ENCODE results near the gene KDR. TPM values are rescaled to one million over a fixed set of nuclear protein-coding genes. Genes with fewer than 3 reads are reported as not detected.

Gene KDR
- total RNA-seq, 8 experiments from 2014 or later, result 0.09 to 28.5 (median 1.0) TPM

- ATAC-seq (replicated peaks in 6 of 8), result peak; percentile 45 to 99 (median 88)
- H3K4me1 ChIP-seq (replicated peaks in 1 of 2), result peaks cover 14 to 25% of the 10 kb centered on the region in 2 donors
- H3K4me3 ChIP-seq, result no peak overlapping the region
- no peak overlapping the region for H3K27ac ChIP-seq
- WGBS, 10 experiments, result 0 to 100% (median 54%) methylated on average over 1 to 5 of the region's 8 CpGs
- in situ Hi-C loops (cut with MboI; ENCODE audit: low pct_unique_long_range_greater_than_20kb in 2 of 9, low sequenced_read_pairs in 9 of 9, unreplicated experiment in 9 of 9), result no loop called here
Measured at GRCh38 chr4:55087009-55087912, 38.1 kb downstream of the KDR start.

GRCh38 chr4:55086578-55086977 lies 38.8 kb downstream of the KDR start:
- ATAC-seq (replicated peaks in 6 of 8), result peak in 6 of 8 experiments; percentile 32 to 73 (median 46)
- H3K4me1 ChIP-seq (replicated peaks in 1 of 2), result peaks cover 14 to 25% of the 10 kb centered on the region in 2 donors
- no peak overlapping the region for H3K27ac ChIP-seq
- in situ Hi-C loops (cut with MboI; ENCODE audit: low pct_unique_long_range_greater_than_20kb in 2 of 9, low sequenced_read_pairs in 9 of 9, unreplicated experiment in 9 of 9), result no loop called here
- H3K4me3 ChIP-seq, result no peak overlapping the region
- 0 to 100% (median 83%) methylated on average over 1 to 4 of the region's 6 CpGs; no CpG with 5 or more reads in 3 of the 10 experiments for WGBS, 10 experiments

- Histone ChIP-seq H3K4me3 (no peak overlapping the region), H3K27ac (no peak overlapping the region), H3K4me1 (replicated peaks in 1 of 2) (peaks cover 14 to 25% of the 10 kb centered on the region in 2 donors)
- no peak for ATAC-seq (replicated peaks in 6 of 8)
- 92 to 100% (median 100%) methylated on average over 1 to 4 of the region's 4 CpGs; no CpG with 5 or more reads in 3 of the 10 experiments for WGBS, 10 experiments
- in situ Hi-C loops (cut with MboI; ENCODE audit: low pct_unique_long_range_greater_than_20kb in 2 of 9, low sequenced_read_pairs in 9 of 9, unreplicated experiment in 9 of 9), result no loop called here
Measured at GRCh38 chr4:55083735-55084134, 41.7 kb downstream of the KDR start.

- Histone ChIP-seq H3K4me1 (replicated peaks in 1 of 2) (peaks cover 12 to 25% of the 10 kb centered on the region in 2 donors), H3K4me3 (no peak overlapping the region), H3K27ac (no peak overlapping the region)
- in situ Hi-C loops (cut with MboI; ENCODE audit: low pct_unique_long_range_greater_than_20kb in 2 of 9, low sequenced_read_pairs in 9 of 9, unreplicated experiment in 9 of 9), result no loop called here
- no peak for ATAC-seq (replicated peaks in 6 of 8)
- WGBS, 10 experiments, result 8 to 100% (median 69%) methylated on average over 1 to 2 of the region's 2 CpGs; no CpG with 5 or more reads in 4 of the 10 experiments
Measured at GRCh38 chr4:55082756-55083155, 42.6 kb downstream of the KDR start.

GRCh38 chr4:55080174-55080865 lies 45.1 kb downstream of the KDR start:
- Histone ChIP-seq H3K4me1 (replicated peaks in 1 of 2) (peaks cover 0 to 3% of the 10 kb centered on the region in 2 donors), H3K27ac (no peak overlapping the region), H3K4me3 (no peak overlapping the region)
- ATAC-seq (replicated peaks in 6 of 8), result peak in 2 of 8 experiments; percentile 13 to 17
- in situ Hi-C loops (cut with MboI; ENCODE audit: low pct_unique_long_range_greater_than_20kb in 2 of 9, low sequenced_read_pairs in 9 of 9, unreplicated experiment in 9 of 9), result no loop called here
- 20 to 96% (median 85%) methylated on average over 1 to 9 of the region's 9 CpGs for WGBS, 10 experiments

- H3K27ac ChIP-seq, result no peak overlapping the region
- WGBS, 10 experiments, result 10 to 90% (median 69%) methylated on average over 2 to 12 of the region's 14 CpGs; no CpG with 5 or more reads in 2 of the 10 experiments
- ATAC-seq (replicated peaks in 6 of 8), result peak in 1 of 8 experiments; percentile 58
- H3K4me1 ChIP-seq (replicated peaks in 1 of 2), result no peaks in the 10 kb centered on the region
- in situ Hi-C loops (cut with MboI; ENCODE audit: low pct_unique_long_range_greater_than_20kb in 2 of 9, low sequenced_read_pairs in 9 of 9, unreplicated experiment in 9 of 9), result no loop called here
- no peak overlapping the region for H3K4me3 ChIP-seq
Measured at GRCh38 chr4:55079451-55080173, 45.8 kb downstream of the KDR start.

- Histone ChIP-seq H3K4me1 (replicated peaks in 1 of 2) (no peaks in the 10 kb centered on the region), H3K27ac (no peak overlapping the region), H3K4me3 (no peak overlapping the region)
- WGBS, 10 experiments, result 11 to 100% (median 79%) methylated on average over 1 to 7 of the region's 8 CpGs; no CpG with 5 or more reads in 3 of the 10 experiments
- in situ Hi-C loops (cut with MboI; ENCODE audit: low pct_unique_long_range_greater_than_20kb in 2 of 9, low sequenced_read_pairs in 9 of 9, unreplicated experiment in 9 of 9), result no loop called here
- ATAC-seq (replicated peaks in 6 of 8), result peak in 1 of 8 experiments; percentile 80
Measured at GRCh38 chr4:55078987-55079386, 46.4 kb downstream of the KDR start.

- Histone ChIP-seq H3K4me1 (replicated peaks in 1 of 2) (no peaks in the 10 kb centered on the region), H3K27ac (no peak overlapping the region), H3K4me3 (no peak overlapping the region)
- no peak for ATAC-seq (replicated peaks in 6 of 8)
- in situ Hi-C loops (cut with MboI; ENCODE audit: low pct_unique_long_range_greater_than_20kb in 2 of 9, low sequenced_read_pairs in 9 of 9, unreplicated experiment in 9 of 9), result no loop called here
- WGBS, 10 experiments, result no CpG with 5 or more reads among the region's 2 CpGs
Measured at GRCh38 chr4:55077577-55077976, 47.8 kb downstream of the KDR start.

- 20 to 100% (median 59%) methylated on average over 2 to 5 of the region's 5 CpGs; no CpG with 5 or more reads in 1 of the 10 experiments for WGBS, 10 experiments
Measured at GRCh38 chr4:55075823-55076716, 49.3 kb downstream of the KDR start.

GRCh38 chr4:55075376-55075775 lies 50.0 kb downstream of the KDR start:
- ATAC-seq (replicated peaks in 6 of 8), result no peak
- Histone ChIP-seq H3K27ac (no peak overlapping the region), H3K4me1 (replicated peaks in 1 of 2) (no peaks in the 10 kb centered on the region), H3K4me3 (no peak overlapping the region)
- in situ Hi-C loops (cut with MboI; ENCODE audit: low pct_unique_long_range_greater_than_20kb in 2 of 9, low sequenced_read_pairs in 9 of 9, unreplicated experiment in 9 of 9), result no loop called here
- WGBS, 10 experiments, result 38 to 100% (median 90%) methylated on average over 1 to 3 of the region's 3 CpGs

More at GRCh38 chr4:55075823-55076716, 49.3 kb downstream of the KDR start:
- peak in 1 of 8 experiments; percentile 63 for ATAC-seq (replicated peaks in 6 of 8)
- Histone ChIP-seq H3K27ac (no peak overlapping the region), H3K4me3 (no peak overlapping the region), H3K4me1 (replicated peaks in 1 of 2) (no peaks in the 10 kb centered on the region)
- in situ Hi-C loops (cut with MboI; ENCODE audit: low pct_unique_long_range_greater_than_20kb in 2 of 9, low sequenced_read_pairs in 9 of 9, unreplicated experiment in 9 of 9), result no loop called here

- in situ Hi-C loops (cut with MboI; ENCODE audit: low pct_unique_long_range_greater_than_20kb in 2 of 9, low sequenced_read_pairs in 9 of 9, unreplicated experiment in 9 of 9), result no loop called here
- WGBS, 10 experiments, result 14 to 89% (median 63%) methylated on average over 1 to 5 of the region's 5 CpGs; no CpG with 5 or more reads in 1 of the 10 experiments
- H3K27ac ChIP-seq, result no peak overlapping the region
- no peaks in the 10 kb centered on the region for H3K4me1 ChIP-seq (replicated peaks in 1 of 2)
- H3K4me3 ChIP-seq, result no peak overlapping the region
- ATAC-seq (replicated peaks in 6 of 8), result peak in 1 of 8 experiments; percentile 81
Measured at GRCh38 chr4:55074386-55074785, 51.0 kb downstream of the KDR start.

GRCh38 chr4:55071951-55072350 lies 53.4 kb downstream of the KDR start:
- WGBS, 10 experiments, result 50 to 100% (median 100%) methylated on average over 1 of the region's 1 CpG; no CpG with 5 or more reads in 3 of the 10 experiments
- no peak for ATAC-seq (replicated peaks in 6 of 8)
- H3K4me3 ChIP-seq, result no peak overlapping the region
- H3K27ac ChIP-seq, result no peak overlapping the region
- in situ Hi-C loops (cut with MboI; ENCODE audit: low pct_unique_long_range_greater_than_20kb in 2 of 9, low sequenced_read_pairs in 9 of 9, unreplicated experiment in 9 of 9), result no loop called here
- H3K4me1 ChIP-seq (replicated peaks in 1 of 2), result no peaks in the 10 kb centered on the region

Measured in motor neuron (in vitro differentiated cells).